HepG2 (cell line): ENCODE results near the gene RNASE12. TPM values are rescaled to one million over a fixed set of nuclear protein-coding genes. Genes with fewer than 3 reads are reported as not detected.
A peak's percentile ranks its signal among the peaks of the same experiment; 100 is the strongest.

ENCODE experiments used
- AKNA ChIP-seq: sonication (generic); formaldehyde crosslinking; IDR thresholded peaks from 2 replicates; pipeline ENCODE4 v1.4.0; 2020; ENCODE audit warnings: missing genetic modification reagents, borderline replicate concordance
- ARNTL ChIP-seq: sonication (generic); formaldehyde crosslinking; IDR thresholded peaks from 2 replicates; pipeline ENCODE4 v1.4.0; 2020; ENCODE audit warnings: mild to moderate bottlenecking, missing genetic modification reagents
- ASH2L ChIP-seq: fragments of 300-600, 200-600 bp; sonication (generic); IDR thresholded peaks from 2 replicates; pipeline ENCODE4 v1.7.0; 2017; ENCODE audit warnings: low read depth, mild to moderate bottlenecking, moderate library complexity, mixed read lengths, low read length; ENCODE audit not compliant: insufficient read length
- HNF4G ChIP-seq, 2 experiments: sonication (generic) in 1 of 2; formaldehyde crosslinking in 1 of 2; IDR thresholded peaks; 2 replicates each; pipeline versions ENCODE4 v1.4.0 to v1.6.1; 2011 to 2020; ENCODE audit warnings: borderline replicate concordance in 2 of 2, low read depth in 2 of 2, mild to moderate bottlenecking in 2 of 2, low read length in 1 of 2, missing genetic modification reagents in 1 of 2, moderate library complexity in 1 of 2
- PRMT3 ChIP-seq: sonication (generic); formaldehyde crosslinking; IDR thresholded peaks from 2 replicates; pipeline ENCODE4 v1.8.1; 2022; ENCODE audit warnings: low read depth, mild to moderate bottlenecking, moderate library complexity, missing genetic modification reagents, borderline replicate concordance
- STAT5B ChIP-seq: sonication (generic); formaldehyde crosslinking; IDR thresholded peaks from 2 replicates; pipeline ENCODE4 v1.4.0; 2020; ENCODE audit warnings: missing genetic modification reagents
- TBX3 ChIP-seq: fragments of 450-650 bp; IDR thresholded peaks from 2 replicates; pipeline ENCODE4 v1.6.1; 2017; ENCODE audit warnings: antibody characterized with exemption, mild to moderate bottlenecking, inconsistent platforms, borderline replicate concordance
- ZBTB39 ChIP-seq: sonication (generic); formaldehyde crosslinking; IDR thresholded peaks from 2 replicates; pipeline ENCODE4 v1.5.0; 2020; ENCODE audit warnings: missing genetic modification reagents
- ZBTB43 ChIP-seq: sonication (generic); formaldehyde crosslinking; conservative IDR thresholded peaks from 2 replicates; pipeline ENCODE4 v1.4.0; 2020; ENCODE audit warnings: missing genetic modification reagents
- ZBTB44 ChIP-seq: sonication (generic); formaldehyde crosslinking; IDR thresholded peaks from 2 replicates; pipeline ENCODE4 v1.4.0; 2020; ENCODE audit warnings: missing genetic modification reagents
- ZNF253 ChIP-seq: sonication (generic); formaldehyde crosslinking; IDR thresholded peaks from 2 replicates; pipeline ENCODE4 v1.8.0; 2022; ENCODE audit warnings: mild to moderate bottlenecking, missing genetic modification reagents, borderline replicate concordance
- ZNF367 ChIP-seq: sonication (generic); formaldehyde crosslinking; IDR thresholded peaks from 2 replicates; pipeline ENCODE4 v1.4.0; 2020; ENCODE audit warnings: missing genetic modification reagents, borderline replicate concordance
- ZNF510 ChIP-seq: sonication (generic); formaldehyde crosslinking; IDR thresholded peaks from 2 replicates; pipeline ENCODE4 v1.4.0; 2020; ENCODE audit warnings: low read depth, mild to moderate bottlenecking, missing genetic modification reagents
- ZNF704 ChIP-seq: sonication (generic); formaldehyde crosslinking; IDR thresholded peaks from 2 replicates; pipeline ENCODE4 v1.8.1; 2023; ENCODE audit warnings: mild to moderate bottlenecking, inconsistent platforms, moderate library complexity, missing genetic modification reagents, borderline replicate concordance
- ZNF766 ChIP-seq: sonication (generic); formaldehyde crosslinking; IDR thresholded peaks from 2 replicates; pipeline ENCODE4 v1.5.0; 2020; ENCODE audit warnings: missing genetic modification reagents, borderline replicate concordance
- polyA plus RNA-seq, 8 experiments: library from polyadenylated mRNA; depleted of rRNA in 3 of 8; stranded (reverse) in 7 of 8; unstranded in 1 of 8; fragments of >200 nt; fragmentation: Illumina TruSeq in 4 of 8; extraction: Trizol in 4 of 8; gene quantifications; 2 replicates each; pipeline versions ENCODE4 v1.2.1 to v1.2.3, GENCODE V29; 2011 to 2016; ENCODE audit warnings: low read depth in 4 of 8, missing spikeins in 1 of 8, mixed read lengths in 1 of 8; ENCODE audit not compliant: insufficient read depth in 1 of 8
- total RNA-seq, 5 experiments: library from RNA; depleted of rRNA; stranded (reverse); fragments of >200 nt; fragmentation: Illumina TruSeq; extraction: Trizol; gene quantifications; 2 replicates each; pipeline ENCODE4 v1.2.3, GENCODE V29; 2016; ENCODE audit warnings: low read depth in 1 of 5

Gene RNASE12
- total and polyA plus RNA-seq, 2 of the 13 experiments (the other 11 are each of a cell fraction or from before 2014, with no cell fraction given), result not detected

- TF ChIP-seq AKNA (CRISPR knock-in tag) (no peak), ASH2L (peak; percentile 26), TBX3 (no peak), ARNTL (CRISPR knock-in tag) (no peak), ZNF766 (CRISPR knock-in tag) (no peak), ZBTB39 (0 out of 2 replicates have a peak, but pooled peaks have one; percentile 59), ZNF367 (CRISPR knock-in tag) (no peak), STAT5B (CRISPR knock-in tag) (no peak; the same call in 1 of the 2 replicates), ZBTB44 (CRISPR knock-in tag) (no peak), ZNF510 (peak; percentile 36; the same call in 1 of the 2 replicates), ZBTB43 (CRISPR knock-in tag) (no peak), ZNF253 (CRISPR knock-in tag) (no peak), HNF4G (IDR thresholded peaks at IDR 0.05; ENCODE audit: borderline replicate concordance, low read depth, low read length) (no peak), HNF4G (CRISPR knock-in tag; IDR thresholded peaks at IDR 0.05; ENCODE audit: borderline replicate concordance, low read depth) (peak; percentile 17; the same call in 1 of the 2 replicates), ZNF704 (CRISPR knock-in tag) (no peak; the same call in 1 of the 2 replicates), PRMT3 (CRISPR knock-in tag) (peak; percentile 75)
Measured at GRCh38 chr14:20610002-20610765, 19.0 kb upstream of the RNASE12 start (continued).
